ENCODE measurements around the gene LRCOL1.

DNA sequence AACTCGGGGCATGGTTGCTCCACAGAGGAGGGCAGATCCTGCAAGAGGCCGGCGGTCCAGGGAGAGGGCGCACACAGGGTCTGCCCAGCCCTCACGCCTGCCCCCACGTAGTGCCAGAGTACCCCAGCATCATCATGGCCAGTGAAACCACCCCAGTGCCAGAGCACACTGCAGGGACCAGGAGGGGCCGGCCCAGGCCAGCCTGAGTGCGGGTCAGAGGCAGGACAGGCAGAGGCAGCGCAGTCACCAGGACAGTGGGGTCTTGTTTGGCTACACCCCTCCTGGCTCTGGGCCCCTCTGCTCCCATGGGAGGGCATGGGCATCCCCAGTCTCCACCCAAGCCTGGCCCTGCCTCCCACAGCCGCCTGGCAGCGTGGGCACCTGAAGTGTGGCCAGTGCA is 34.7 kb downstream of the LRCOL1 start:
- TF ChIP-seq, protein P1, sequence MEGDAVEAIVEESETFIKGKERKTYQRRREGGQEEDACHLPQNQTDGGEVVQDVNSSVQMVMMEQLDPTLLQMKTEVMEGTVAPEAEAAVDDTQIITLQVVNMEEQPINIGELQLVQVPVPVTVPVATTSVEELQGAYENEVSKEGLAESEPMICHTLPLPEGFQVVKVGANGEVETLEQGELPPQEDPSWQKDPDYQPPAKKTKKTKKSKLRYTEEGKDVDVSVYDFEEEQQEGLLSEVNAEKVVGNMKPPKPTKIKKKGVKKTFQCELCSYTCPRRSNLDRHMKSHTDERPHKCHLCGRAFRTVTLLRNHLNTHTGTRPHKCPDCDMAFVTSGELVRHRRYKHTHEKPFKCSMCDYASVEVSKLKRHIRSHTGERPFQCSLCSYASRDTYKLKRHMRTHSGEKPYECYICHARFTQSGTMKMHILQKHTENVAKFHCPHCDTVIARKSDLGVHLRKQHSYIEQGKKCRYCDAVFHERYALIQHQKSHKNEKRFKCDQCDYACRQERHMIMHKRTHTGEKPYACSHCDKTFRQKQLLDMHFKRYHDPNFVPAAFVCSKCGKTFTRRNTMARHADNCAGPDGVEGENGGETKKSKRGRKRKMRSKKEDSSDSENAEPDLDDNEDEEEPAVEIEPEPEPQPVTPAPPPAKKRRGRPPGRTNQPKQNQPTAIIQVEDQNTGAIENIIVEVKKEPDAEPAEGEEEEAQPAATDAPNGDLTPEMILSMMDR (IDR thresholded peaks at IDR 0.05), result no peak
- TF ChIP-seq POLR2A (IDR thresholded peaks at IDR 0.05), result no peak
